Astrocyte of the spinal cord (primary cell): ENCODE measurements around the gene RUNX1.
"Not testable (repeated sequence)": the region's sequence is repeated elsewhere in the genome, so short reads cannot be mapped to it uniquely, and the experiment has no call there.

Experiments
- DNase-seq: peaks from one replicate; pipeline ENCODE4 v3.0.0; 2011; ENCODE audit warnings: low read depth, low spot score
- H3K4me3 ChIP-seq: 2 replicates; pipeline ENCODE4 v1.5.1; 2011; ENCODE audit warnings: low read depth, mild to moderate bottlenecking, low read length, moderate library complexity
- in situ Hi-C: cut with HindIII; loops from 2 replicates; pipeline ENCODE4 v1.10.0; 2017; ENCODE audit warnings: low sequenced_read_pairs
- TF ChIP-seq, protein P1 (sequence below): IDR thresholded peaks from 2 replicates; pipeline ENCODE4 v1.5.1; 2012; ENCODE audit warnings: low read depth, mild to moderate bottlenecking, low read length, inconsistent platforms

RUNX1 gene

DNA sequence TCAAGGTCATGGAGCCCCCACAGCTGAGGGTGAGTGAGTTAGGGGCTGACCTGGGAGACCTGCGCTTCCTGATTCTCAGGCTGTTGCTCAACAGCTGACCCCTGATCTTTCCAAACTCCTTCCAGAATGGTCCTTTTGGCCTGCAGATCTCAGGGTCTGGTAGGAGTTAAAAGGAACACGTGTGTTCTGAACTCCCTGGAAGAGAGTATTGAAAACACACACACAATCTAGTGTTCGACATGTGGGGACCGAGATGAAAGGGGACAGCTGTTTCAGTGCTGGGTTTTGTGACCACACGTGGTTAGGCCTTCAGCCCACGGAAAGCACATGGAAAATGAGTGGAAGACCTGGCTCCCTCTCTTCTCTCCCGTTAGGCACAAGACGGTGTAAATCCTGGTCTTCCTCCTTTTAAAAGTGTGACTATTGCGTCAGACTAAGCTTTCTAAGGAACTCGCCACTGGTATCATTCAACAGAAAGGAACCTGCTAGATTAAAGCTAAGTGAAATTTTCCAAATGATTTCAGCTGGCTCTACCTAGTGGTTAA is 49.6 kb downstream of the RUNX1 start:
- TF ChIP-seq, protein P1, sequence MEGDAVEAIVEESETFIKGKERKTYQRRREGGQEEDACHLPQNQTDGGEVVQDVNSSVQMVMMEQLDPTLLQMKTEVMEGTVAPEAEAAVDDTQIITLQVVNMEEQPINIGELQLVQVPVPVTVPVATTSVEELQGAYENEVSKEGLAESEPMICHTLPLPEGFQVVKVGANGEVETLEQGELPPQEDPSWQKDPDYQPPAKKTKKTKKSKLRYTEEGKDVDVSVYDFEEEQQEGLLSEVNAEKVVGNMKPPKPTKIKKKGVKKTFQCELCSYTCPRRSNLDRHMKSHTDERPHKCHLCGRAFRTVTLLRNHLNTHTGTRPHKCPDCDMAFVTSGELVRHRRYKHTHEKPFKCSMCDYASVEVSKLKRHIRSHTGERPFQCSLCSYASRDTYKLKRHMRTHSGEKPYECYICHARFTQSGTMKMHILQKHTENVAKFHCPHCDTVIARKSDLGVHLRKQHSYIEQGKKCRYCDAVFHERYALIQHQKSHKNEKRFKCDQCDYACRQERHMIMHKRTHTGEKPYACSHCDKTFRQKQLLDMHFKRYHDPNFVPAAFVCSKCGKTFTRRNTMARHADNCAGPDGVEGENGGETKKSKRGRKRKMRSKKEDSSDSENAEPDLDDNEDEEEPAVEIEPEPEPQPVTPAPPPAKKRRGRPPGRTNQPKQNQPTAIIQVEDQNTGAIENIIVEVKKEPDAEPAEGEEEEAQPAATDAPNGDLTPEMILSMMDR, result no peak
- H3K4me3 ChIP-seq, result no peak overlapping the region
- DNase-seq, result no peak
- in situ Hi-C loops, result no loop called here

GRCh38 chr21:34998176-34998575 is 50.9 kb downstream of the RUNX1 start:
- TF ChIP-seq, protein P1, result no peak
- in situ Hi-C loops, result no loop called here
- DNase-seq, result no peak
- H3K4me3 ChIP-seq, result no peak overlapping the region

GRCh38 chr21:34997294-34997693 is 51.8 kb downstream of the RUNX1 start:
- TF ChIP-seq, protein P1, result no peak
- no peak overlapping the region for H3K4me3 ChIP-seq
- DNase-seq, result no peak
- in situ Hi-C loops, result no loop called here

DNA sequence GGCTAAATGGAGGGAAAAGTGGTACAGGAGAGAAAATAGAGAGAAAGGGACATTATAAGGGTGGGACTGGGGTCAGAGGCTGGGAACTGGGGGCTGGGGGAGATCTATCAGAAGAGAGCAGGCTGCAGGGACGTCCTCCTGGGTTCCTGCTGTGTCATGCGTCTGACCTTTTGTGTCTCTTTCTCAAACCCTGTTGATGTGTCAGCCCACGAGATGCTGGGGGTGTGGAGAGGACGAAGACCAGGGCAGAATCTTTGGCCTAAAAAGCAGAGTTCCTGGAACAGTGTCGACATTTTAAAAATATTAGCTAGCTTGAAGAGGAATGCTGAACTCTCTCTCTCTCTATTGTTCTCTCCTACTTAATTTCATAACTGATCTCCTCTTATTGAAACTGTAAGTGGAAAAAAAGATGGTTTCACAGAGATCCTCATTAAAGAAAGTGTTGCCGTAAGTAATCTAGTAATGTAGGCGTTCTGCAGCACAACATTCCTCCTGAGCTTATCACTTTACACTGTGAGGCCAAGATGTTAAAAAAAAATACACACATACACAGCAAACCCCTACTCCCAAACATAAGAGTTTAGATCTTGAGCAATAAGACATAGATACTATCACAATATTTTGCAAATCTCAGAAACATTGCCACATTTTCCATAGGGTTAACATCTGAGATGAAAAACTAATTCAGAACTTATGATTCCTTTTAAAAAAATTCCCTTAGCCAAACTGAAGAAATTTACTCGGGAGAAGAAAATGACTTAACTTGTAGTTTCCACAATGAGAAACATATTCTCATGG is 52.6 kb downstream of the RUNX1 start:
- H3K4me3 ChIP-seq, result no peak overlapping the region
- TF ChIP-seq, protein P1, result no peak
- DNase-seq, result no peak
- in situ Hi-C loops, result no loop called here

DNA sequence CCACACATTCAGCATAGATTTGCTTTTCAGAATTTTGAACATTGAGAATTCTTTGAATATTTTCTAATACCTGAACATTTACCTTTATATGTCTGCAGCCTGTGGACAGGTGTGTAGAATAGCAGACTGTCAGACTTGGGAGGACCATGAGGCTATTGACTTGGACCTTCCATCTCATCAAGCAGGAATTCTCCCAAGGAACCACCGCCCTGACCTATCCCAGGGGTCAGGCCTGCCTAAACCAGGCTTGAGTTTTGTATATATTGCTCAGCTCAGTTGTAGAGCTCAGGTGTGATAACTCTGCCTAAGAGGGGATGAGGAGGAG is 53.2 kb downstream of the RUNX1 start:
- TF ChIP-seq, protein P1, result no peak
- H3K4me3 ChIP-seq, result no peak overlapping the region
- in situ Hi-C loops, result no loop called here
- DNase-seq, result no peak

- in situ Hi-C loops, result no loop called here
- H3K4me3 ChIP-seq, result no peak overlapping the region
- DNase-seq, result no peak
- TF ChIP-seq, protein P1, result no peak
Observed at GRCh38 chr21:34994766-34995631, 54.1 kb downstream of the RUNX1 start.

GRCh38 chr21:34993521-34993921 is 55.6 kb downstream of the RUNX1 start:
- in situ Hi-C loops, DNase-seq, H3K4me3 ChIP-seq: not testable (repeated sequence)
